ENCODE data around the gene CIAO3. TPM values are rescaled to one million over a fixed set of nuclear protein-coding genes. Genes with fewer than 3 reads are reported as not detected.
"Not testable (repeated sequence)": the region's sequence is repeated elsewhere in the genome, so short reads cannot be mapped to it uniquely, and the experiment has no call there.

CIAO3 gene
- total RNA-seq, 1 donor from 2014 or later = 43.1 TPM

- Mint-ChIP-seq H3K36me3 (ENCODE audit: low read depth) (no peaks in the 10 kb centered on the region), H3K27me3 (peaks cover 7% of the 10 kb centered on the region), H3K9me3 (no peaks in the 10 kb centered on the region), H3K4me3 (peak overlapping the region; percentile 68), H3K27ac (no peak overlapping the region), H3K4me1 (peaks cover 22% of the 10 kb centered on the region)
- intact Hi-C loops (cut with micrococcal nuclease) = loop anchor here (1.0 kb wide), 1 partner anchor 48 kb away; no protein-coding TSS in a partner anchor
- TF ChIP-seq CTCF (IDR thresholded peaks at IDR 0.05) = no peak
- ChIA-PET CTCF (interaction anchor here (0.6 to 1.2 kb wide), 4 partner anchors 12 to 73 kb away, joined by 3 to 4 read pairs (median 3); partner anchors contain the start of genes CHTF18, CIAO3 and RPUSD1), POLR2A (interaction anchor here (0.7 to 2.8 kb wide), 10 partner anchors 9 to 365 kb away, joined by 3 to 8 read pairs (median 4); partner anchors contain the start of genes CHTF18, CIAO3, RPUSD1 and WDR24)
- peak; percentile 7 for ATAC-seq (ENCODE audit: low read depth)
- peak; percentile 42 for DNase-seq
Measured at GRCh38 chr16:715477-716199, 25.2 kb downstream of the CIAO3 start.

GRCh38 chr16:714558-715476, 26.0 kb downstream of the CIAO3 start, which contains the start of gene METRN:
TSS of gene METRN (plus strand) at chr16:715118. CDS start at chr16:715290, 172 bp downstream.
- Mint-ChIP-seq H3K27ac (no peak within 1 kb of the TSS), H3K36me3 (ENCODE audit: low read depth) (no peaks in the 10 kb centered on the region), H3K9me3 (no peaks in the 10 kb centered on the region), H3K4me3 (peak within 1 kb of the TSS; percentile 68), H3K4me1 (peaks cover 16% of the 10 kb centered on the region), H3K27me3 (peaks cover 7% of the 10 kb centered on the region)
- DNase-seq = peak; percentile 89
- ChIA-PET CTCF (interaction anchor here (0.6 to 1.5 kb wide), 4 partner anchors 13 to 74 kb away, joined by 3 to 6 read pairs (median 4); partner anchors contain the start of genes CHTF18, CIAO3 and RPUSD1), POLR2A (interaction anchor here (1.0 to 2.8 kb wide), 5 partner anchors 10 to 73 kb away, joined by 3 to 8 read pairs (median 5); partner anchors contain the start of genes CHTF18 and RPUSD1)
- TF ChIP-seq CTCF (IDR thresholded peaks at IDR 0.05) = no peak
- ATAC-seq (ENCODE audit: low read depth) = peak; percentile 91
- intact Hi-C loops (cut with micrococcal nuclease) = loop anchor here (1.0 to 5.0 kb wide), 3 partner anchors 48 to 162 kb away; partner anchors contain the start of genes CHTF18 and RPUSD1

- no peaks in the 10 kb centered on the region for H3K9me3 Mint-ChIP-seq
- ATAC-seq (ENCODE audit: low read depth) (no peak), DNase-seq (no peak)
- peak overlapping the region; percentile 36 for H3K4me3 Mint-ChIP-seq
- H3K27ac Mint-ChIP-seq = no peak overlapping the region
- H3K36me3 Mint-ChIP-seq (ENCODE audit: low read depth) = no peaks in the 10 kb centered on the region
- peaks cover 11% of the 10 kb centered on the region for H3K4me1 Mint-ChIP-seq
- CTCF ChIA-PET = interaction anchor here (1.5 to 2.6 kb wide), 2 partner anchors 71 to 388 kb away, joined by 6 to 13 read pairs; no protein-coding TSS in a partner anchor
- POLR2A ChIA-PET = interaction anchor here (1.3 kb wide), 1 partner anchor 14 kb away, joined by 5 read pairs; no protein-coding TSS in a partner anchor
- no peak for TF ChIP-seq CTCF (IDR thresholded peaks at IDR 0.05)
- intact Hi-C loops (cut with micrococcal nuclease) = loop anchor here (1.0 to 5.0 kb wide), 2 partner anchors 74 to 163 kb away; partner anchors contain the start of genes CHTF18 and RPUSD1
- H3K27me3 Mint-ChIP-seq = peaks cover 10% of the 10 kb centered on the region
Measured at GRCh38 chr16:714079-714478, 26.7 kb downstream of the CIAO3 start.

GRCh38 chr16:712740-713250, 28.0 kb downstream of the CIAO3 start:
- intact Hi-C loops (cut with micrococcal nuclease) = loop anchor here (5.0 kb wide), 1 partner anchor 165 kb away; no protein-coding TSS in a partner anchor
- POLR2A ChIA-PET; DNase-seq; H3K36me3 Mint-ChIP-seq (ENCODE audit: low read depth); H3K27ac Mint-ChIP-seq; ATAC-seq (ENCODE audit: low read depth); H3K4me3 Mint-ChIP-seq; H3K9me3 Mint-ChIP-seq: not testable (repeated sequence)
- H3K4me1 Mint-ChIP-seq = peaks cover 10% of the 10 kb centered on the region
- H3K27me3 Mint-ChIP-seq = peaks cover 21% of the 10 kb centered on the region
- CTCF ChIA-PET = interaction anchor here (0.9 to 2.6 kb wide), 12 partner anchors 8 to 389 kb away, joined by 3 to 22 read pairs (median 4); partner anchors contain the start of genes ANTKMT, CCDC78, CHTF18 and CIAO3

All from activated B cell treated with CpG ODN at 0.5 μM for 24 hours (primary cell).